ENCODE results near the gene CYP26B1.

DNA sequence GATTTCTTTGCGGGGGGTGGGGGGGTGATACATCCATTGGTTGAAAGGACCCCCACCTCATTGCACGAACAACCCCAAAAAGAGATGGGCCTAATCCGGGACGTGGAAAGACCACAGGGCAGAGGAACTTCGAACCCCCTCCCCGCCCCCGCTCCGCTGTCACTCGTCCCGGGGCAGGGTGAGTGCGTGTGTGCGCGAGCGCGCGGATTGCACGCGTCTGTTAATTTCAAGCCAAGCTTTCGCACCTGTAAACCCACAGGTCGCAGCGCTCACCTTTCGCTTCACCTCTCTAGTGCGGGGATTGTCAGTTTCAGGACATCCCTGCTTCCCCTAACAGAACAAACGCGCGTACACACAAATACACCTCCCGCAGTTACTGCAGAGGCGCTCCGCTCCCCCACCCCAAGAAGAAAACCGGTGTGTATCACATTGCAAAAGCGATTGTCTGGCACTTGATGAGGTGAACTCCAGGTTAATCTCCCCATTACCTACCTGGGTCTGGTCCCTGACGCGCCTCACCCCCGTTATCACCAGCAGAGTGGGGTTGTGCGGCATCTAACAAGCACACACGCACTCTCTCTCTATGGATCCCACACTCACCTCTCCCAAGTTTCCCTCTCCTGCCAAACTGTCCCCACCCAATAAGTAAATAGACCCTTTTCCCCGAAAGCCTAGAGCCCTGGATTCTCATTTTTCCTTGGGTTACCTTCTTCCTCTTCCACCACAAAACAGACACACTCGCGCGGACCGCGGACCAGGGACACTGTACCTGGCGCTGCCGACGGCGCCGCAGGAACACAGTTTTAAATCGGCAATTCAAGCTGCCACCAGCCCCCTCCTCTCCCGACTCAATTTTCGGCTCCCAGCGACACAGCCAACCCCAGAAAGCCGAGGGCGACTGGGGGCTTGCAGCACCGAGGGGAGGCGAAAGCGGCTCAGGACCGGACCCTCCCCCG is 1.0 kb downstream of the CYP26B1 start:
- TF ChIP-seq GATA2 (IDR thresholded peaks at IDR 0.05; ENCODE audit: low read depth, low read length) (no peak), GATA3 (IDR thresholded peaks at IDR 0.05; ENCODE audit: low read depth, low read length) (no peak)
